Psoas muscle (tissue), 8 donors: ENCODE results near the gene MLLT3. TPM values are rescaled to one million over a fixed set of nuclear protein-coding genes. Genes with fewer than 3 reads are reported as not detected.

ENCODE experiments used
- ATAC-seq, 4 donors: fragments of 200-7000 bp; cut with Tn5 transposase; one replicate each; pipeline ENCODE4 v1.9.1; 2020; ENCODE audit warnings: moderate library complexity in 3 of 4, mild to moderate bottlenecking in 2 of 4
- DNase-seq, 2 donors: peaks; one replicate each; pipeline ENCODE4 v3.0.0-alpha.2; 2020
- H3K27ac ChIP-seq: fragments of 200-600 bp; one replicate; pipeline ENCODE4 v1.8.0; 2022
- H3K27me3 ChIP-seq, 3 donors: fragments of 200-600 bp in 1 of 3; one replicate each; pipeline versions ENCODE4 v1.6.1 to v1.8.0; 2013 to 2022; ENCODE audit warnings: low read length in 2 of 3, mild to moderate bottlenecking in 2 of 3, moderate library complexity in 1 of 3; ENCODE audit not compliant: insufficient read depth in 3 of 3
- H3K36me3 ChIP-seq, 2 donors: fragments of 200-600 bp in 1 of 2; one replicate each; pipeline versions ENCODE4 v1.6.1 to v1.8.0; 2013 to 2022; ENCODE audit warnings: low read depth in 1 of 2, mild to moderate bottlenecking in 1 of 2, moderate library complexity in 1 of 2; ENCODE audit not compliant: insufficient read depth in 1 of 2
- H3K4me1 ChIP-seq: fragments of 200-600 bp; one replicate; pipeline ENCODE4 v1.8.0; 2022
- H3K4me3 ChIP-seq: fragments of 200-600 bp; one replicate; pipeline ENCODE4 v1.8.0; 2022; ENCODE audit warnings: mild to moderate bottlenecking
- H3K9me3 ChIP-seq: fragments of 200-600 bp; one replicate; pipeline ENCODE4 v1.8.0; 2022
- WGBS, 3 donors: extraction: QIAGEN DNeasy Blood & Tissue Kit; methylation state at CpG; one replicate each; pipeline versions ENCODE4 v1.1.6 to v1.1.7; 2013; 5-methylcytosine and 5-hydroxymethylcytosine counted together
- intact Hi-C, 2 donors: fragments of 100-400 bp; cut with DNase I; formaldehyde crosslinking; loops; one replicate each; pipeline versions ENCODE4 v1.11.0 to v1.14.2; 2022
- polyA plus RNA-seq, 3 donors: library from polyadenylated mRNA; stranded (reverse); fragments of 200-250 nt; gene quantifications; one replicate each; pipeline ENCODE4 v1.2.3, GENCODE V29; 2013
- total RNA-seq, 4 donors: library from RNA; stranded (reverse); fragmentation: NEBNext Ultra II Directional in 2 of 4; extraction: Animal tissue kit (Norgen Biotek cat#: 25700) in 2 of 4; gene quantifications; one replicate each; pipeline versions ENCODE4 v1.2.1 to v1.2.4, GENCODE V29; 2021 to 2023
- TF ChIP-seq, protein P1 (sequence below): fragments of 200-600 bp; IDR thresholded peaks from one replicate; pipeline ENCODE4 v1.8.0; 2022; ENCODE audit warnings: antibody characterized with exemption
- donor health status: healthy with polysubstance abuse.
- donor health status: DM: no; HTN: no; CAD: no; lungs with moderate emphysema.
- donor health status: Bipolar disorder and iron deficiency.
- donor health status: healthy.
- donor health status: DM: yes; HTN: yes; CAD: no.
- donor health status: DM: no; HTN: no; CAD: no.
- donor health status: DM: no; HTN: no; CAD: no.
- donor health status: DM: yes; HTN: yes; CAD: no.

MLLT3 gene
- total and polyA plus RNA-seq, 7 donors: 1.2 to 9.8 (median 3.3) TPM

DNA sequence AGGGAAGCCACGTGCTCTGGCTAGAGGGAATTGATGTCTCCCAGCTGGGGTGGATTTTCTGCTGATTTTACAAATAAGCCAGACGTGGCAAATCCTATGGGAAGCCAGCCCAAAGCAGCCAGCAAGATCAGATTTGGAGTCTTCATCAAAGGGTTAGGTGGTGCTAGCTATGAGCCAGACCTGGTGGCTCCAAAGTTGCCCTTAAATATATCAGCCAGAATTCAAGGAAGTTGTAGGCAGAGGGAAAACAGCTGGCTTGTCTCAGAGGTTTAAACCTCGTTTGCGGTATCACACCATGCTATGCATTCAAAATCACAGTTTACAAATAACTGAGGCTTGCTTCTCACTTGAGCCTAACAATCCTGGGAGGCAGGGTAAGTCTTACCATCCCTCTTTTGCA lies 313.2 kb downstream of the MLLT3 start:
- ATAC-seq (no peak), DNase-seq (no peak)
- no peaks in the 10 kb centered on the region for H3K36me3 ChIP-seq
- no peaks in the 10 kb centered on the region for H3K4me1 ChIP-seq
- intact Hi-C loops: loop anchor here in 1 of 2 donors (5.0 kb wide), 1 partner anchor 352 kb away; no protein-coding TSS in a partner anchor
- 36 to 50% (median 39%) methylated on average over 4 of the region's 4 CpGs for WGBS, 3 donors
- no peak overlapping the region for H3K4me3 ChIP-seq
- TF ChIP-seq, protein P1, sequence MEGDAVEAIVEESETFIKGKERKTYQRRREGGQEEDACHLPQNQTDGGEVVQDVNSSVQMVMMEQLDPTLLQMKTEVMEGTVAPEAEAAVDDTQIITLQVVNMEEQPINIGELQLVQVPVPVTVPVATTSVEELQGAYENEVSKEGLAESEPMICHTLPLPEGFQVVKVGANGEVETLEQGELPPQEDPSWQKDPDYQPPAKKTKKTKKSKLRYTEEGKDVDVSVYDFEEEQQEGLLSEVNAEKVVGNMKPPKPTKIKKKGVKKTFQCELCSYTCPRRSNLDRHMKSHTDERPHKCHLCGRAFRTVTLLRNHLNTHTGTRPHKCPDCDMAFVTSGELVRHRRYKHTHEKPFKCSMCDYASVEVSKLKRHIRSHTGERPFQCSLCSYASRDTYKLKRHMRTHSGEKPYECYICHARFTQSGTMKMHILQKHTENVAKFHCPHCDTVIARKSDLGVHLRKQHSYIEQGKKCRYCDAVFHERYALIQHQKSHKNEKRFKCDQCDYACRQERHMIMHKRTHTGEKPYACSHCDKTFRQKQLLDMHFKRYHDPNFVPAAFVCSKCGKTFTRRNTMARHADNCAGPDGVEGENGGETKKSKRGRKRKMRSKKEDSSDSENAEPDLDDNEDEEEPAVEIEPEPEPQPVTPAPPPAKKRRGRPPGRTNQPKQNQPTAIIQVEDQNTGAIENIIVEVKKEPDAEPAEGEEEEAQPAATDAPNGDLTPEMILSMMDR: no peak
- H3K9me3 ChIP-seq: no peaks in the 10 kb centered on the region
- H3K27me3 ChIP-seq: no peaks in the 10 kb centered on the region
- H3K27ac ChIP-seq: no peak overlapping the region

DNA sequence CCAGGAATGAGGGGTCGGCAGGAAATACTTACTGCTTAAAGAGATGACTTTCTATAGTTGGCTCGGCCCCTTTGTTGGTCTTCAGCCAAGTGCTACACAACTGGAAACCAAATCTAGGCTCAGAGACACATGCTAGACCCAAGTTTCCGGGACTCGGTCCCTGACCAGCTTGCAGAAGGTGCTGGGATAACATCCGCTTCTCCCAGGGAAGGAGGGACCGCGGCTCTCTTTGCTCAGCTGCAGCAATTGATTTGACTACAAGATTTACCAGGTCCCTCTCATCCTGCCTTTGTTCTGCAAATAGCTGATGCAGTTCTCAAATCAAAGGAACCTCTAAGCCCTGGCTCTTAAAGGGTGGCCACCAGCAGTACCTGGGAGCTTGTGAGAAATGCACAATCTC lies 314.7 kb downstream of the MLLT3 start:
- no peaks in the 10 kb centered on the region for H3K27me3 ChIP-seq
- 18 to 20% (median 20%) methylated on average over 7 of the region's 7 CpGs for WGBS, 3 donors
- H3K36me3 ChIP-seq: no peaks in the 10 kb centered on the region
- H3K4me1 ChIP-seq: no peaks in the 10 kb centered on the region
- no peaks in the 10 kb centered on the region for H3K9me3 ChIP-seq
- H3K27ac ChIP-seq: no peak overlapping the region
- DNase-seq (no peak), ATAC-seq (no peak)
- intact Hi-C loops: loop anchor here in 1 of 2 donors (5.0 kb wide), 1 partner anchor 350 kb away; no protein-coding TSS in a partner anchor
- no peak overlapping the region for H3K4me3 ChIP-seq
- TF ChIP-seq, protein P1: no peak

DNA sequence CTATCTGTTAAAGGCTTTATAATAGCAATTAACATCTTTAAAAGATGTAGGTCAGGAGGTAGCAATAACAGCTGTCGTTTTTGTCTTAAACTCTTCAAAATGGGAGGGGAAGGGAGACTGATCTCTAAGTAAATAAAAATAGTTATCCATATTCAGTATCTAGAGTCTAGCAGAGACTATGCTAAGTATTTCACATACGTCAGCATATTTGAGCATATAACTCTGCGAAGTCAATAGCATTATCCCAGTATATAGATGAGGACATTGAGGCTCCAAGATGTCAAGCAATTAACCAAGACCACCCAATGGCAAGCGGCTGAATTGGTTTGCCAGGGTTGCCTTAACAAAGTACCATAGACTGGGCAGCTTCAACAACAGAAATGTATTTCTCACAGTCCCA lies 316.8 kb downstream of the MLLT3 start:
- H3K9me3 ChIP-seq: no peaks in the 10 kb centered on the region
- DNase-seq (no peak), ATAC-seq (no peak)
- no peaks in the 10 kb centered on the region for H3K27me3 ChIP-seq
- TF ChIP-seq, protein P1: no peak
- no peaks in the 10 kb centered on the region for H3K4me1 ChIP-seq
- 91 to 96% (median 93%) methylated on average over 4 of the region's 4 CpGs for WGBS, 3 donors
- no peak overlapping the region for H3K27ac ChIP-seq
- no peak overlapping the region for H3K4me3 ChIP-seq
- intact Hi-C loops: loop anchor here in 1 of 2 donors (5.0 kb wide), 1 partner anchor 348 kb away; no protein-coding TSS in a partner anchor
- H3K36me3 ChIP-seq: no peaks in the 10 kb centered on the region

DNA sequence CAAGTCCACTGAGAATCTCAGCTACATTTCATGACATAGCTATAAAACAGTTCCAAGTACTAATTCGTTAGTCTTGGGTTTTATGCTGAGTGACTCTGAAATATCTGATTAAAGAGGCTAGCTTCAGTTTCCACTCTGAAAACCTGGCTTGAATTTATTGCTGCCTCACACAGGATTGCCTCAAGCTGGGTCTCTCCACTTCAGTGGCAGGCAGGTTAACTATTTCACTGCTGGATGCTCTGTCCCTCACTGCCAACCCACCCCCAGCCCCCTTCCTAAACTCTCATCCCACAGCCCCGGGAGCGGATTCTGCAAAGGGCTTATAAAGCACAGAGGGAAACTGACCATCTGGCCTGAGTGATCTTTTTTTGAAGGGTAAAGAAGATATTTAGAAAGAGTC lies 318.3 kb downstream of the MLLT3 start:
- H3K9me3 ChIP-seq: no peaks in the 10 kb centered on the region
- TF ChIP-seq, protein P1: no peak
- intact Hi-C loops: no loop called here
- H3K27me3 ChIP-seq: no peaks in the 10 kb centered on the region
- H3K4me1 ChIP-seq: no peaks in the 10 kb centered on the region
- no peak overlapping the region for H3K27ac ChIP-seq
- DNase-seq: no peak
- no peak overlapping the region for H3K4me3 ChIP-seq
- 38 to 47% (median 44%) methylated on average over 3 of the region's 3 CpGs for WGBS, 3 donors
- ATAC-seq: no peak
- no peaks in the 10 kb centered on the region for H3K36me3 ChIP-seq

DNA sequence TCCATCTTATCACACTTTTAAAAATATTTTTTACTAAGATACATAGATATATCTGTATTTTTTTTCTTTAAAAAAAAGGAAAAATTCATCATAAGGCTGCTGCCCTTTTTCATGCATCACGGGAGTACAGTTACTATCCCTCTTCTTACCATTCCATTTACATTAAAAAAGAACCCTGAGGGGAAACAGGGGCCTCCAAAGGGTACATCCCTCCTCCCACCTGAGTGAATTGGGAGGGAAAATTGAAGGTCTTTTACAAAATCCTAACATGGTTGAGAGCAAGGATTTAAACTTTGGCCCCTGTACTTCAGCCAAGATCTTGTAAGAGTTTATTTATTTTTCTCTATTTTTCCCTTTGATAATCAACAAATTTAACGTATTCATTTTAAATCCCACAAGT lies 319.2 kb downstream of the MLLT3 start:
- intact Hi-C loops: no loop called here
- WGBS, 3 donors: 78 to 85% (median 84%) methylated on average over 2 of the region's 2 CpGs
- Histone ChIP-seq H3K27me3 (no peaks in the 10 kb centered on the region), H3K36me3 (no peaks in the 10 kb centered on the region), H3K9me3 (no peaks in the 10 kb centered on the region), H3K4me3 (no peak overlapping the region), H3K4me1 (no peaks in the 10 kb centered on the region), H3K27ac (no peak overlapping the region)
- TF ChIP-seq, protein P1: no peak
- DNase-seq (no peak), ATAC-seq (no peak)
